Heart left ventricle (tissue), 13 donors: ENCODE measurements around the gene NFYA.

Experiments used
- POLR2A ChIP-seq, 2 donors: fragments of 450-650 bp; IDR thresholded peaks; one replicate each; pipeline ENCODE4 v1.6.1; 2017; ENCODE audit warnings: antibody characterized with exemption in 2 of 2, mild to moderate bottlenecking in 2 of 2, moderate library complexity in 2 of 2
- TF ChIP-seq, protein P1 (sequence below), 12 donors: fragments of 200-600 bp; sonication (generic) in 4 of 12; IDR thresholded peaks; one replicate each; pipeline versions ENCODE4 v1.5.0 to v1.8.0; 2018 to 2022; ENCODE audit warnings: antibody characterized with exemption in 12 of 12, mild to moderate bottlenecking in 5 of 12
- donor health status: ischemic (EF 13 %, LVEDD 7.1; RV severe dilation, severe dysfunction).
- donor health status: DM: no; HTN: yes; CAD: no.
- donor health status: DM: no; HTN: no; CAD: no.
- donor health status: ischemic (EF 25% LVEDD 6.9; RV normal size, moderate dysfunction).
- donor health status: ischemic (EF 25% LVEDD 5.7; RV mildly dilated, moderate dysfunction).
- donor health status: ischemic (EF 35%, LVEDD 5.7; RV mildly dilated, moderate dysfunction).
- donor health status: nonischemic (EF 11% LVEDD 7.7; RV severe dilation, severe dysfunction).
- donor health status: DM: yes; HTN: yes; CAD: no.
- donor health status: PGD.
- donor health status: ischemic (EF 29% LVEDD 5.4; RV normal size, mild dysfunction).
- donor health status: nonischemic (EF 23%, LVEDD 6.1; RV moderate dilation, normal function).

DNA sequence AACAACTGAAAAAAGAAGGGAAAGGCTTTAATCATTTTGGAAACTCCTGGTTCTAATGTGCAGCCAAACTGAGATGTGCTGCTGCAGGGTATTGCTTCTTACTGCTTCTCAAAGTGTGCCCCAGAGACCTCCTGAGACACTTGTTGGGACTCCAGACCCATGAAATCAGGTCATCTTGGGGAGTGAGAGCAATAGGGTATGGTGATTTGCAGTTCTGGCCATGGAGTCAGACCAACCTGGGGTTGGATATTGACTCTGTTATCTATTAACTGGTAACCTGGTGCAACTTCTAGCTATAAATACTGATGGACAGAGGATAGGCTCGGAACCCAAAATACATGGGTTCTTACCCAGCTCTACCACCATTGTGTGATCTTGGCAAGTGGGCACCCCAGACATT is 26.7 kb upstream of the NFYA start:
- TF ChIP-seq, protein P1, sequence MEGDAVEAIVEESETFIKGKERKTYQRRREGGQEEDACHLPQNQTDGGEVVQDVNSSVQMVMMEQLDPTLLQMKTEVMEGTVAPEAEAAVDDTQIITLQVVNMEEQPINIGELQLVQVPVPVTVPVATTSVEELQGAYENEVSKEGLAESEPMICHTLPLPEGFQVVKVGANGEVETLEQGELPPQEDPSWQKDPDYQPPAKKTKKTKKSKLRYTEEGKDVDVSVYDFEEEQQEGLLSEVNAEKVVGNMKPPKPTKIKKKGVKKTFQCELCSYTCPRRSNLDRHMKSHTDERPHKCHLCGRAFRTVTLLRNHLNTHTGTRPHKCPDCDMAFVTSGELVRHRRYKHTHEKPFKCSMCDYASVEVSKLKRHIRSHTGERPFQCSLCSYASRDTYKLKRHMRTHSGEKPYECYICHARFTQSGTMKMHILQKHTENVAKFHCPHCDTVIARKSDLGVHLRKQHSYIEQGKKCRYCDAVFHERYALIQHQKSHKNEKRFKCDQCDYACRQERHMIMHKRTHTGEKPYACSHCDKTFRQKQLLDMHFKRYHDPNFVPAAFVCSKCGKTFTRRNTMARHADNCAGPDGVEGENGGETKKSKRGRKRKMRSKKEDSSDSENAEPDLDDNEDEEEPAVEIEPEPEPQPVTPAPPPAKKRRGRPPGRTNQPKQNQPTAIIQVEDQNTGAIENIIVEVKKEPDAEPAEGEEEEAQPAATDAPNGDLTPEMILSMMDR (IDR thresholded peaks at IDR 0.05): no peak
- TF ChIP-seq POLR2A (IDR thresholded peaks at IDR 0.05): no peak
